ENCODE results near the gene NUDCD3. TPM values are rescaled to one million over a fixed set of nuclear protein-coding genes. Genes with fewer than 3 reads are reported as not detected.

The NUDCD3 gene
- total RNA-seq, 1 donor from 2014 or later: 35.4 TPM

GRCh38 chr7:44390701-44391100 is 99.8 kb downstream of the NUDCD3 start:
- no peaks in the 10 kb centered on the region for H3K27me3 ChIP-seq
- peaks cover 4% of the 10 kb centered on the region for H3K27me3 Mint-ChIP-seq (ENCODE audit: insufficient read depth, low read depth)
- no peaks in the 10 kb centered on the region for H3K9me3 ChIP-seq (ENCODE audit: low read depth)

DNA sequence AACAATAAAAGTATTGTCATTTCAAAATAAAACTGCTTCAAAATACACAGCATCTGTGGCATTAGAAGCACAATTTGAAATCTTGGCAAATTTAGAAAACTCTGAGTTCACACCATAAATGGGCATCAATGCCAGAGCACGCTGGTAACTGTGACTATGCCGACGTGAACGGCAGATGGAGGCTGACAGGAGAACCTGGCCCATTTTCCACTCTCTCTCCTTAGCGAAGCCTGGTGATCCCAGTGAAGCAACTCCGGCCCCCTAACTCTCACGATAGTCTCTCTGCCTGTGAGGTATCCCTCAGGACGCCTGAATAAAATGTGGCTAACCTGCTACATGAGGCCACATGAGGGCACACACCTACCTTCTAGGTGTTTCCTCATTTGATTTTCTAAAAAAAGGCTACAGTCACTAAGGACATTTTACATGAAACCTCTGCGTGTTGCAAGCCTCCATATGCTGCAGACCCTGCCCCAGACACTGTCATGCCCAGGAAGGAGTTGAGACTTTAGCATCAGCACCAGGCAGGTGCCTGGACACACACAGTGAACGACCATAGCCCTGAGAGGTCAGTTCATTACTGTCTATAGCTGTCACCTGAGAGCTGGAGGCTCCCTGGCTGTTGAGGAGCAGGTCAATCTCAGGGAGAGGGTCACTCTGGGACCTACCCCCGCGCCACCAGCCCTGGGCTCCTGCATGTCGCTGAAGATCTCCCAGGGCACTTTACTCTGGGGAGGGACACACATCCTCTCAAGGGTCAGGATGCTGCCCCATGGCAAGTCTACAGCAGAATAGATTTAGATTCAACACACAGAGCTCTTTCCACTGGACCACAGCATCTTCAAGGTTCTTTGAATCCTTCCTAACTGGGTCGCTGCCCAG is 102.1 kb downstream of the NUDCD3 start:
- peaks cover 3% of the 10 kb centered on the region for H3K4me1 Mint-ChIP-seq
- no peak overlapping the region for H3K4me3 ChIP-seq
- no peak overlapping the region for H3K4me2 ChIP-seq
- H3K36me3 Mint-ChIP-seq: peaks cover 29% of the 10 kb centered on the region
- H3K4me1 ChIP-seq: no peaks in the 10 kb centered on the region
- no peaks in the 10 kb centered on the region for H3K79me2 ChIP-seq (ENCODE audit: low read depth)
- no peak overlapping the region for H3K27ac Mint-ChIP-seq
- no peaks in the 10 kb centered on the region for H3K9me3 Mint-ChIP-seq
- H3K4me3 Mint-ChIP-seq: no peak overlapping the region
- H3K9ac ChIP-seq: no peak overlapping the region
- DNase-seq (ENCODE audit: low spot score): no peak
- H3K27ac ChIP-seq: no peak overlapping the region
- no peaks in the 10 kb centered on the region for H3F3A ChIP-seq (ENCODE audit: low read depth)
- H3K9me3 ChIP-seq (ENCODE audit: low read depth): no peaks in the 10 kb centered on the region
- no peak overlapping the region for H2AFZ ChIP-seq (replicated peaks)
- TF ChIP-seq EZH2phosphoT487 (IDR thresholded peaks at IDR 0.05) (no peak), CTCF (IDR thresholded peaks at IDR 0.05) (no peak), EZH2 (IDR thresholded peaks at IDR 0.05) (no peak)
- no peaks in the 10 kb centered on the region for H3K27me3 ChIP-seq
- peaks cover 4% of the 10 kb centered on the region for H3K27me3 Mint-ChIP-seq (ENCODE audit: insufficient read depth, low read depth)
- H4K20me1 ChIP-seq (ENCODE audit: low read depth): no peaks in the 10 kb centered on the region
- H3K36me3 ChIP-seq: no peaks in the 10 kb centered on the region

More at GRCh38 chr7:44390701-44391100, 99.8 kb downstream of the NUDCD3 start:
- Histone ChIP-seq H3K27ac (no peak overlapping the region), H3K36me3 (no peaks in the 10 kb centered on the region), H2AFZ (replicated peaks) (no peak overlapping the region), H3F3A (ENCODE audit: low read depth) (no peaks in the 10 kb centered on the region), H3K79me2 (ENCODE audit: low read depth) (no peaks in the 10 kb centered on the region), H3K4me2 (no peak overlapping the region), H3K9ac (no peak overlapping the region), H4K20me1 (ENCODE audit: low read depth) (no peaks in the 10 kb centered on the region), H3K4me3 (no peak overlapping the region), H3K4me1 (no peaks in the 10 kb centered on the region)
- Mint-ChIP-seq H3K27ac (no peak overlapping the region), H3K4me3 (no peak overlapping the region), H3K36me3 (peaks cover 20% of the 10 kb centered on the region), H3K9me3 (no peaks in the 10 kb centered on the region), H3K4me1 (peaks cover 3% of the 10 kb centered on the region)
- no peak for DNase-seq (ENCODE audit: low spot score)
- TF ChIP-seq EZH2 (IDR thresholded peaks at IDR 0.05) (no peak), CTCF (IDR thresholded peaks at IDR 0.05) (no peak), EZH2phosphoT487 (IDR thresholded peaks at IDR 0.05) (no peak)

DNA sequence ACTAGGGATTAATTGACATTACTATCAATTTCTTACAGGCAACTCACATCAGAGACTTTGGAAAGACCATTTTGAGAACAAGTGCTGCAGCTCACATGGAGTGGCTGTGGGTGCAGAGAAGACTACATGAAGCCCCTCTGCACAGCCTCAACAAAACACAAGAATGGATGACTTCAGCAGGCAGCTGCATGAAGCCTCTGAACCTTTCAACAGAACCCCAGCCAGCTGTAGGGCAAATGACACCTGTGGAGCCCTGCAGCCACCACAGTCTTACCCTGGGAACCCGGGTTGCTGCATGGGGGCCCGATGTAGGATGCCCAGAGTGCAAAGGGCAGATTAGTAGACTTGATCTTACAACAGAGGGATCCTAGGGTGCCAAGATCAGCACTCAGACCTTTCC is 103.1 kb downstream of the NUDCD3 start:
- H3K27ac Mint-ChIP-seq: no peak overlapping the region

More for the DNA sequence above, 103.1 kb downstream of the NUDCD3 start:
- Histone ChIP-seq H4K20me1 (ENCODE audit: low read depth) (no peaks in the 10 kb centered on the region), H3K4me2 (no peak overlapping the region), H3K79me2 (ENCODE audit: low read depth) (no peaks in the 10 kb centered on the region), H3K4me3 (no peak overlapping the region), H3K9ac (no peak overlapping the region), H3K4me1 (no peaks in the 10 kb centered on the region), H2AFZ (replicated peaks) (no peak overlapping the region), H3F3A (ENCODE audit: low read depth) (no peaks in the 10 kb centered on the region), H3K27me3 (no peaks in the 10 kb centered on the region), H3K27ac (no peak overlapping the region), H3K9me3 (ENCODE audit: low read depth) (no peaks in the 10 kb centered on the region), H3K36me3 (no peaks in the 10 kb centered on the region)
- no peak overlapping the region for H3K4me3 Mint-ChIP-seq
- H3K4me1 Mint-ChIP-seq: peaks cover 3% of the 10 kb centered on the region
- peaks cover 2% of the 10 kb centered on the region for H3K27me3 Mint-ChIP-seq (ENCODE audit: insufficient read depth, low read depth)
- H3K36me3 Mint-ChIP-seq: peaks cover 29% of the 10 kb centered on the region
- no peaks in the 10 kb centered on the region for H3K9me3 Mint-ChIP-seq
- TF ChIP-seq EZH2phosphoT487 (IDR thresholded peaks at IDR 0.05) (no peak), CTCF (IDR thresholded peaks at IDR 0.05) (no peak), EZH2 (IDR thresholded peaks at IDR 0.05) (no peak)
- DNase-seq (ENCODE audit: low spot score): no peak
